Tibial nerve (tissue), 4 donors: ENCODE measurements around the gene PTF1A. TPM values are rescaled to one million over a fixed set of nuclear protein-coding genes. Genes with fewer than 3 reads are reported as not detected.
A peak's percentile ranks its signal among the peaks of the same experiment; 100 is the strongest.

Experiments
- DNase-seq, 2 donors: peaks; one replicate each; pipeline ENCODE4 v3.0.0-alpha.2; 2019; ENCODE audit warnings: low spot score in 2 of 2
- H3K27ac ChIP-seq, 4 donors: fragments of 200-600 bp; sonication (generic) in 3 of 4; one replicate each; pipeline ENCODE4 v1.5.1; 2017 to 2019; ENCODE audit warnings: mild to moderate bottlenecking in 1 of 4
- H3K27me3 ChIP-seq, 2 donors: fragments of 200-600 bp; sonication (generic) in 1 of 2; one replicate each; pipeline versions ENCODE4 v1.5.1 to v1.6.0; 2017 to 2019
- H3K36me3 ChIP-seq, 3 donors: fragments of 200-600 bp; sonication (generic); one replicate each; pipeline ENCODE4 v1.5.1; 2018 to 2019
- H3K4me1 ChIP-seq, 4 donors: fragments of 200-600 bp; sonication (generic) in 3 of 4; one replicate each; pipeline ENCODE4 v1.5.1; 2017 to 2019
- H3K4me3 ChIP-seq, 4 donors: fragments of 200-600 bp; sonication (generic) in 3 of 4; one replicate each; pipeline ENCODE4 v1.5.1; 2017 to 2019; ENCODE audit warnings: mild to moderate bottlenecking in 1 of 4, moderate library complexity in 1 of 4
- H3K9me3 ChIP-seq, 4 donors: fragments of 200-600 bp; sonication (generic) in 3 of 4; one replicate each; pipeline ENCODE4 v1.5.1; 2017 to 2019
- EP300 ChIP-seq, 2 donors: sonication (generic); formaldehyde crosslinking; IDR thresholded peaks; one replicate each; pipeline ENCODE4 v1.6.1; 2017; ENCODE audit warnings: antibody characterized with exemption in 2 of 2, mild to moderate bottlenecking in 1 of 2
- POLR2A ChIP-seq, 2 donors: fragments of 450-650 bp; IDR thresholded peaks; one replicate each; pipeline ENCODE4 v1.6.1; 2017; ENCODE audit warnings: antibody characterized with exemption in 2 of 2, mild to moderate bottlenecking in 2 of 2, moderate library complexity in 2 of 2
- WGBS, 2 donors: methylation state at CpG; one replicate each; pipeline ENCODE4 v1.1.5; 2018; 5-methylcytosine and 5-hydroxymethylcytosine counted together
- total RNA-seq, 4 donors: library from RNA; depleted of rRNA; stranded (reverse); fragments of >200 nt; gene quantifications; one replicate each; pipeline ENCODE4 v1.1.0, GENCODE V29; 2016
- TF ChIP-seq, protein P1 (sequence below), 5 experiments: fragments of 200-600 bp in 3 of 5; fragments of 450-650 bp in 2 of 5; sonication (generic) in 3 of 5; IDR thresholded peaks; one replicate each; pipeline ENCODE4 v1.5.1; 2016 to 2019; ENCODE audit warnings: antibody characterized with exemption in 5 of 5, mild to moderate bottlenecking in 3 of 5, moderate library complexity in 2 of 5

PTF1A gene
- total RNA-seq, 4 donors from 2014 or later = 0.90 TPM; not detected in 3

- peaks cover 0 to 89% of the 10 kb centered on the region in 2 donors for H3K27me3 ChIP-seq
Observed at GRCh38 chr10:23193435-23194074, 1.4 kb downstream of the PTF1A start.

GRCh38 chr10:23194471-23194965 is 2.4 kb downstream of the PTF1A start:
- Histone ChIP-seq H3K27ac (no peak overlapping the region), H3K36me3 (no peaks in the 10 kb centered on the region), H3K4me1 (peaks cover 0 to 37% (median 0%) of the 10 kb centered on the region in 4 donors), H3K9me3 (no peaks in the 10 kb centered on the region), H3K27me3 (peaks cover 0 to 92% of the 10 kb centered on the region in 2 donors), H3K4me3 (no peak overlapping the region)
- WGBS, 2 donors = 6 to 10% methylated on average over 13 of the region's 13 CpGs
- DNase-seq = no peak
- TF ChIP-seq EP300 (IDR thresholded peaks at IDR 0.05) = no peak
- TF ChIP-seq POLR2A (IDR thresholded peaks at IDR 0.05) = no peak
- TF ChIP-seq, protein P1, sequence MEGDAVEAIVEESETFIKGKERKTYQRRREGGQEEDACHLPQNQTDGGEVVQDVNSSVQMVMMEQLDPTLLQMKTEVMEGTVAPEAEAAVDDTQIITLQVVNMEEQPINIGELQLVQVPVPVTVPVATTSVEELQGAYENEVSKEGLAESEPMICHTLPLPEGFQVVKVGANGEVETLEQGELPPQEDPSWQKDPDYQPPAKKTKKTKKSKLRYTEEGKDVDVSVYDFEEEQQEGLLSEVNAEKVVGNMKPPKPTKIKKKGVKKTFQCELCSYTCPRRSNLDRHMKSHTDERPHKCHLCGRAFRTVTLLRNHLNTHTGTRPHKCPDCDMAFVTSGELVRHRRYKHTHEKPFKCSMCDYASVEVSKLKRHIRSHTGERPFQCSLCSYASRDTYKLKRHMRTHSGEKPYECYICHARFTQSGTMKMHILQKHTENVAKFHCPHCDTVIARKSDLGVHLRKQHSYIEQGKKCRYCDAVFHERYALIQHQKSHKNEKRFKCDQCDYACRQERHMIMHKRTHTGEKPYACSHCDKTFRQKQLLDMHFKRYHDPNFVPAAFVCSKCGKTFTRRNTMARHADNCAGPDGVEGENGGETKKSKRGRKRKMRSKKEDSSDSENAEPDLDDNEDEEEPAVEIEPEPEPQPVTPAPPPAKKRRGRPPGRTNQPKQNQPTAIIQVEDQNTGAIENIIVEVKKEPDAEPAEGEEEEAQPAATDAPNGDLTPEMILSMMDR (IDR thresholded peaks at IDR 0.05) = no peak

More at GRCh38 chr10:23193435-23194074, 1.4 kb downstream of the PTF1A start:
- Histone ChIP-seq H3K4me3 (no peak overlapping the region), H3K4me1 (peaks cover 0 to 29% (median 0%) of the 10 kb centered on the region in 4 donors), H3K9me3 (no peaks in the 10 kb centered on the region), H3K27ac (no peak overlapping the region), H3K36me3 (no peaks in the 10 kb centered on the region)
- WGBS, 2 donors = 3 to 5% methylated on average over 19 of the region's 19 CpGs
- DNase-seq = no peak
- no peak for TF ChIP-seq POLR2A (IDR thresholded peaks at IDR 0.05)
- TF ChIP-seq EP300 (IDR thresholded peaks at IDR 0.05) = no peak
- TF ChIP-seq, protein P1 (IDR thresholded peaks at IDR 0.05) = no peak

- Histone ChIP-seq H3K27ac (no peak overlapping the region), H3K9me3 (no peaks in the 10 kb centered on the region), H3K27me3 (peaks cover 0 to 92% of the 10 kb centered on the region in 2 donors), H3K4me3 (peak overlapping the region in 1 of 4 donors; percentile 12), H3K36me3 (no peaks in the 10 kb centered on the region), H3K4me1 (peaks cover 0 to 37% (median 0%) of the 10 kb centered on the region in 4 donors)
- 3% methylated on average over 41 to 68 of the region's 70 CpGs for WGBS, 2 donors
- TF ChIP-seq, protein P1 (IDR thresholded peaks at IDR 0.05) = no peak
- TF ChIP-seq POLR2A (IDR thresholded peaks at IDR 0.05) = no peak
- no peak for TF ChIP-seq EP300 (IDR thresholded peaks at IDR 0.05)
- no peak for DNase-seq
Observed at GRCh38 chr10:23194966-23195845, 3.1 kb downstream of the PTF1A start.

DNA sequence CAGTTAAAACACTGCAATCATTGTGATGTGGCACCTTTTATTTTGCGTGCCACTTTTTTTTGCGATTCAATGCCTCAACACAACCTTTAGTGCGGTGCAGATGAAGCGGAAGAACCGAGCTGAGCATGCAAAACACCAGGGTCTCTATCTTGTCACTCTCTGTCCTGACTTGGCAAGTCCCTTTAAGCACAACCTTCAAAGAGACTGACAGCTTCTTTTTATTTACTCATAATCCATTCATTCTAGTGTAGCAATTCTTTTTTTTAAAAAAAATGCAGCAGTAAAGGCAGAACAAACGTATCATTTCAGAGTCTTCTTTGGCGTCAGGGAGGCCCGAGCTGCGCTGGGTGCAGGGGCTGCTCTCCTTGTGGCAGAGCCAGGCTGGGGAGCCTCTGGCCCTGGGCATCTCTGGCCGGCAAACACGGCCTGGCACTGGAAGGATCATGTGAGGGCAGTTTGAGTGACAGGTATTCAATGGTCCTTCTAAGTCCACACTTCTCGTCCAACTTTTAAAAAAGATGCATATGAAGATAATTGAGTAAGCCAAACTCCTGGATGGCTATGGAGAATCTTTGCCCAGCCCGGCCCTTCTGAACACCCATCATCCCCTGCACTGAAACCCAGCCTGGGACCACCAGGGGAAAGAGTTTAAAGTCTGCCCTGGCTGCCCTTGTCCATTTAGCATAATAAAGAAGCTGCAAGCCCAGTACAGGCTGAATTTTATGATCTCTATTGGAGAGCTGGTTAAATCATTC is 3.9 kb downstream of the PTF1A start:
- 2 to 4% methylated on average over 13 of the region's 13 CpGs for WGBS, 2 donors

More for the DNA sequence above, 3.9 kb downstream of the PTF1A start:
- Histone ChIP-seq H3K4me3 (no peak overlapping the region), H3K9me3 (no peaks in the 10 kb centered on the region), H3K27ac (no peak overlapping the region), H3K27me3 (peaks cover 0 to 90% of the 10 kb centered on the region in 2 donors), H3K4me1 (peaks cover 0 to 34% (median 0%) of the 10 kb centered on the region in 4 donors), H3K36me3 (no peaks in the 10 kb centered on the region)
- DNase-seq = no peak
- no peak for TF ChIP-seq POLR2A (IDR thresholded peaks at IDR 0.05)
- TF ChIP-seq, protein P1 (IDR thresholded peaks at IDR 0.05) = no peak
- TF ChIP-seq EP300 (IDR thresholded peaks at IDR 0.05) = no peak
